Vagina (tissue), 2 donors: ENCODE results near the gene INPP5A.
"Not testable (repeated sequence)": the region's sequence is repeated elsewhere in the genome, so short reads cannot be mapped to it uniquely, and the experiment has no call there.

Experiments
- CTCF ChIP-seq, 3 experiments: fragments of 450-650 bp in 2 of 3; fragments of 200-600 bp in 1 of 3; sonication (generic) in 1 of 3; IDR thresholded peaks; one replicate each; pipeline ENCODE4 v1.5.1; 2017 to 2019; ENCODE audit warnings: antibody characterized with exemption in 3 of 3, mild to moderate bottlenecking in 2 of 3, moderate library complexity in 2 of 3
- POLR2A ChIP-seq, 2 donors: fragments of 450-650 bp; IDR thresholded peaks; one replicate each; pipeline ENCODE4 v1.6.1; 2017; ENCODE audit warnings: antibody characterized with exemption in 2 of 2, mild to moderate bottlenecking in 2 of 2, moderate library complexity in 2 of 2

GRCh38 chr10:132792099-132792498, 254.5 kb downstream of the INPP5A start:
- not testable (repeated sequence) for TF ChIP-seq CTCF, POLR2A (IDR thresholded peaks at IDR 0.05)
